HEK293 (cell line): ENCODE data around the gene MMP19.

Source experiments
- CTCF ChIA-PET: fragments of 350-600 bp; formaldehyde crosslinking; extraction: SDS; loops from one replicate; lab custom pipeline; 2021; ENCODE audit warnings: antibody characterized with exemption; lab: Yijun Ruan, JAX
- POLR2A ChIA-PET: fragments of 300-600 bp; formaldehyde crosslinking; extraction: SDS; loops from one replicate; lab custom pipeline; 2020; ENCODE audit warnings: antibody characterized with exemption, inconsistent platforms; lab: Yijun Ruan, JAX
- H3K27ac ChIP-seq: fragments of 200-500 bp; sonication (Bioruptor generic); 2 replicates; pipeline ENCODE4 v1.5.1; 2014; ENCODE audit warnings: low read depth, low read length, control low read depth, inconsistent platforms; ENCODE audit errors: extremely low read depth
- H3K36me3 ChIP-seq, 2 experiments: fragments of 200-500 bp in 1 of 2; sonication (Bioruptor generic) in 1 of 2; 1 replicate in 1 of 2; 2 replicates in 1 of 2; pipeline ENCODE4 v1.5.1; 2014 to 2017; ENCODE audit warnings: inconsistent platforms in 2 of 2, low read length in 2 of 2; ENCODE audit not compliant: control insufficient read depth in 2 of 2, insufficient read depth in 1 of 2
- H3K4me1 ChIP-seq: fragments of 200-500 bp; sonication (Bioruptor generic); 2 replicates; pipeline ENCODE4 v1.5.1; 2014; ENCODE audit warnings: mild to moderate bottlenecking, low read length, inconsistent platforms; ENCODE audit not compliant: control insufficient read depth, insufficient read depth
- H3K4me3 ChIP-seq: 2 replicates; pipeline ENCODE4 v1.5.1; 2011; ENCODE audit warnings: low read depth, mild to moderate bottlenecking, control low read depth, low read length, moderate library complexity
- H3K9me3 ChIP-seq: fragments of 200-500 bp; sonication (Bioruptor generic); 2 replicates; pipeline ENCODE4 v1.5.1; 2014; ENCODE audit warnings: low read depth, low read length, inconsistent platforms; ENCODE audit not compliant: control insufficient read depth, insufficient read depth
- KLF8 ChIP-seq: fragments of 450-650 bp; formaldehyde crosslinking; IDR thresholded peaks from 2 replicates; pipeline ENCODE4 v1.5.1; 2016; ENCODE audit warnings: missing biosample characterization, missing genetic modification characterization
- SCRT1 ChIP-seq: fragments of 450-650 bp; formaldehyde crosslinking; IDR thresholded peaks from 2 replicates; pipeline ENCODE4 v1.5.1; 2016; ENCODE audit warnings: missing biosample characterization, missing genetic modification characterization, borderline replicate concordance
- SETDB1 ChIP-seq: IDR thresholded peaks from one replicate; pipeline ENCODE4 v1.6.1; 2017; ENCODE audit warnings: mild to moderate bottlenecking, low read length, moderate library complexity, mixed read lengths; ENCODE audit not compliant: insufficient read length
- SP7 ChIP-seq: fragments of 450-650 bp; formaldehyde crosslinking; IDR thresholded peaks from 2 replicates; pipeline ENCODE4 v1.5.1; 2016; ENCODE audit warnings: missing biosample characterization, missing genetic modification characterization
- TRIM28 ChIP-seq: IDR thresholded peaks from 2 replicates; pipeline ENCODE4 v1.6.1; 2011; ENCODE audit warnings: low read length, control low read depth, borderline replicate concordance
- ZNF132 ChIP-seq: fragments of 450-650 bp; formaldehyde crosslinking; IDR thresholded peaks from 2 replicates; pipeline ENCODE4 v1.5.1; 2017; ENCODE audit warnings: missing biosample characterization, missing genetic modification characterization, borderline replicate concordance
- ZNF133 ChIP-seq: fragments of 450-650 bp; formaldehyde crosslinking; IDR thresholded peaks from 2 replicates; pipeline ENCODE4 v1.5.1; 2016; ENCODE audit warnings: missing biosample characterization, missing genetic modification characterization
- ZNF354C ChIP-seq: fragments of 450-650 bp; formaldehyde crosslinking; IDR thresholded peaks from 2 replicates; pipeline ENCODE4 v1.5.1; 2016; ENCODE audit warnings: missing biosample characterization, missing genetic modification characterization, low read depth, borderline replicate concordance
- ZNF549 ChIP-seq: fragments of 450-650 bp; IDR thresholded peaks from 2 replicates; pipeline ENCODE4 v1.5.1; 2018; ENCODE audit warnings: missing biosample characterization, missing genetic modification characterization, mild to moderate bottlenecking, inconsistent platforms, moderate library complexity
- ZNF561 ChIP-seq: fragments of 450-650 bp; IDR thresholded peaks from 2 replicates; pipeline ENCODE4 v1.5.1; 2018; ENCODE audit warnings: missing biosample characterization, missing genetic modification characterization, borderline replicate concordance
- ZNF621 ChIP-seq: fragments of 450-650 bp; formaldehyde crosslinking; IDR thresholded peaks from 2 replicates; pipeline ENCODE4 v1.5.1; 2017; ENCODE audit warnings: missing biosample characterization, missing genetic modification characterization
- ZNF658 ChIP-seq: fragments of 450-650 bp; formaldehyde crosslinking; IDR thresholded peaks from 2 replicates; pipeline ENCODE4; 2016; ENCODE audit warnings: missing biosample characterization, missing genetic modification characterization
- ZNF660 ChIP-seq: fragments of 450-650 bp; IDR thresholded peaks from 2 replicates; pipeline ENCODE4 v1.5.1; 2018; ENCODE audit warnings: missing biosample characterization, mild to moderate bottlenecking, missing genetic modification characterization
- ZNF768 ChIP-seq: fragments of 450-650 bp; formaldehyde crosslinking; IDR thresholded peaks from 2 replicates; pipeline ENCODE4 v1.5.1; 2018; ENCODE audit warnings: missing biosample characterization, mild to moderate bottlenecking, missing genetic modification characterization
- ZNF791 ChIP-seq: fragments of 450-650 bp; formaldehyde crosslinking; IDR thresholded peaks from 2 replicates; pipeline ENCODE4 v1.5.1; 2016; ENCODE audit warnings: missing biosample characterization, missing genetic modification characterization
- ZXDB ChIP-seq: fragments of 450-650 bp; formaldehyde crosslinking; IDR thresholded peaks from 2 replicates; pipeline ENCODE4 v1.5.1; 2016; ENCODE audit warnings: missing biosample characterization, missing genetic modification characterization
- TF ChIP-seq, protein P1 (sequence below): fragments of 450-650 bp; IDR thresholded peaks from 2 replicates; pipeline ENCODE4 v1.5.1; 2018; ENCODE audit warnings: missing biosample characterization, mild to moderate bottlenecking, missing genetic modification characterization
- TF ChIP-seq, protein P2 (sequence below): fragments of 450-650 bp; formaldehyde crosslinking; IDR thresholded peaks from 2 replicates; pipeline ENCODE4 v1.5.1; 2016; ENCODE audit warnings: missing biosample characterization, missing genetic modification characterization
- TF ChIP-seq, protein P3 (sequence below): fragments of 450-650 bp; formaldehyde crosslinking; IDR thresholded peaks from 2 replicates; pipeline ENCODE4 v1.5.1; 2017; ENCODE audit warnings: missing biosample characterization, missing genetic modification characterization

MMP19 gene

DNA sequence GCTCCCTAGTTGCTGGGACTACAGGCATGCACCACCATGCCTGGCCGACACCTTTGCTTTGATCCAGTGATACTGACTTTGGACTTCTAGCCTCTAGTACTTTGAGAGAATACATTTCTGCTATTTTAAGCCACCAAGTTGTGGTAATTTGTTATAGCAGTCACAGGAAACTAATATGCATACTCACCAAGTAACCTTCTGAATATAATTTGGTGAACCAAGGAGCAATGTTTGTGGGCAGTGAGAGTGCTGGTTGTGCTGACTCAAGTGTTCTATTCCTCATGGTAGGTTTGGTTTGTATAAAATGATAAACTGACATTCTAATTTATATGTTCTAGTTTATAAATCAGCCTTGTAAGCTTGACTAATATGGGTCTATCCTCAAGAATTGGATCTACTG is 42.4 kb upstream of the MMP19 start (continued):
- TF ChIP-seq, protein P1, sequence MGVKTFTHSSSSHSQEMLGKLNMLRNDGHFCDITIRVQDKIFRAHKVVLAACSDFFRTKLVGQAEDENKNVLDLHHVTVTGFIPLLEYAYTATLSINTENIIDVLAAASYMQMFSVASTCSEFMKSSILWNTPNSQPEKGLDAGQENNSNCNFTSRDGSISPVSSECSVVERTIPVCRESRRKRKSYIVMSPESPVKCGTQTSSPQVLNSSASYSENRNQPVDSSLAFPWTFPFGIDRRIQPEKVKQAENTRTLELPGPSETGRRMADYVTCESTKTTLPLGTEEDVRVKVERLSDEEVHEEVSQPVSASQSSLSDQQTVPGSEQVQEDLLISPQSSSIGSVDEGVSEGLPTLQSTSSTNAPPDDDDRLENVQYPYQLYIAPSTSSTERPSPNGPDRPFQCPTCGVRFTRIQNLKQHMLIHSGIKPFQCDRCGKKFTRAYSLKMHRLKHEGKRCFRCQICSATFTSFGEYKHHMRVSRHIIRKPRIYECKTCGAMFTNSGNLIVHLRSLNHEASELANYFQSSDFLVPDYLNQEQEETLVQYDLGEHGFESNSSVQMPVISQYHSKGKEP (tag by site-specific recombination) = no peak
- TF ChIP-seq, protein P2, sequence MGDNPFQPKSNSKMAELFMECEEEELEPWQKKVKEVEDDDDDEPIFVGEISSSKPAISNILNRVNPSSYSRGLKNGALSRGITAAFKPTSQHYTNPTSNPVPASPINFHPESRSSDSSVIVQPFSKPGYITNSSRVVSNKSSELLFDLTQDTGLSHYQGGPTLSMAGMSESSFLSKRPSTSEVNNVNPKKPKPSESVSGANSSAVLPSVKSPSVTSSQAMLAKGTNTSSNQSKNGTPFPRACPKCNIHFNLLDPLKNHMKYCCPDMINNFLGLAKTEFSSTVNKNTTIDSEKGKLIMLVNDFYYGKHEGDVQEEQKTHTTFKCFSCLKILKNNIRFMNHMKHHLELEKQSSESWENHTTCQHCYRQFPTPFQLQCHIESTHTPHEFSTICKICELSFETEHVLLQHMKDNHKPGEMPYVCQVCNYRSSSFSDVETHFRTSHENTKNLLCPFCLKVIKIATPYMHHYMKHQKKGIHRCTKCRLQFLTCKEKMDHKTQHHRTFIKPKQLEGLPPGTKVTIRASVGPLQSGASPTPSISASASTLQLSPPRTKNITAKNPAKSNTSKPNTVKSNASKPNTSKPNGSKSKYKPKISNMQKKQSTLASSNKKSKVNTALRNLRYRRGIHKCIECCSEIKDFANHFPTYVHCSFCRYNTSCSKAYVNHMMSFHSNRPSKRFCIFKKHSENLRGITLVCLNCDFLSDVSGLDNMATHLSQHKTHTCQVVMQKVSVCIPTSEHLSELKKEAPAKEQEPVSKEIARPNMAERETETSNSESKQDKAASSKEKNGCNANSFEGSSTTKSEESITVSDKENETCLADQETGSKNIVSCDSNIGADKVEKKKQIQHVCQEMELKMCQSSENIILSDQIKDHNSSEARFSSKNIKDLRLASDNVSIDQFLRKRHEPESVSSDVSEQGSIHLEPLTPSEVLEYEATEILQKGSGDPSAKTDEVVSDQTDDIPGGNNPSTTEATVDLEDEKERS = no peak
- TF ChIP-seq ZNF621 (no peak), ZNF133 (tag by site-specific recombination) (no peak), ZNF768 (tag by site-specific recombination) (no peak), ZNF549 (tag by site-specific recombination) (no peak), ZNF660 (no peak), ZXDB (no peak), ZNF132 (no peak), SP7 (tag by site-specific recombination) (no peak), SCRT1 (tag by site-specific recombination) (no peak), ZNF354C (tag by site-specific recombination) (no peak)

DNA sequence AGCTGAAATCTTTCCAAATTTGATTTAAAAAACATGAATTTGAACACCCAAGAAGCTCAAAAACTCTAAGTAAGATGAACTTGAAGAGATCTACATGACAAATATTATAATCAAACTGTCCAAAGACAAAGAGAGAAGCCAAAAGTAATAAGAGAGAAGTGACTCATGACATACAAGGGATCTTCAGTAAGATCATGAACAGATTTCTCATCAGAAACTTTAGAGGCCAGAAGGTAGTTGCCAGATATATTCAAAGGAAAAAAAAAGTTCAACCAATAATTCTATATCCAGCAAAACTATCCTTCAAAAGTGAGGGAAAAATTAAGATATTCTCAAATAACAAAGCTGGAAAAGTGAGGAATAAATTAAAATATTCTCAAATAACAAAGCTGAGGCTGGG is 35.1 kb upstream of the MMP19 start:
- H3K36me3 ChIP-seq = no peaks in the 10 kb centered on the region
- H3K27ac ChIP-seq = no peak overlapping the region
- CTCF ChIA-PET = interaction anchor here (0.6 kb wide), 1 partner anchor 35 kb away, joined by 3 read pairs; the partner anchor contains the start of gene MMP19
- H3K9me3 ChIP-seq = no peaks in the 10 kb centered on the region
- H3K4me3 ChIP-seq = no peak overlapping the region
- H3K4me1 ChIP-seq = no peaks in the 10 kb centered on the region
- POLR2A ChIA-PET = no interaction called here
- TF ChIP-seq ZNF791 (tag by site-specific recombination) (peak; percentile 92), SETDB1 (peak; percentile 93), ZNF561 (tag by site-specific recombination) (no peak), ZNF658 (tag by site-specific recombination) (no peak), KLF8 (no peak), TRIM28 (no peak; the same call in 1 of the 2 replicates), ZNF354C (tag by site-specific recombination) (no peak)
- TF ChIP-seq, protein P3, sequence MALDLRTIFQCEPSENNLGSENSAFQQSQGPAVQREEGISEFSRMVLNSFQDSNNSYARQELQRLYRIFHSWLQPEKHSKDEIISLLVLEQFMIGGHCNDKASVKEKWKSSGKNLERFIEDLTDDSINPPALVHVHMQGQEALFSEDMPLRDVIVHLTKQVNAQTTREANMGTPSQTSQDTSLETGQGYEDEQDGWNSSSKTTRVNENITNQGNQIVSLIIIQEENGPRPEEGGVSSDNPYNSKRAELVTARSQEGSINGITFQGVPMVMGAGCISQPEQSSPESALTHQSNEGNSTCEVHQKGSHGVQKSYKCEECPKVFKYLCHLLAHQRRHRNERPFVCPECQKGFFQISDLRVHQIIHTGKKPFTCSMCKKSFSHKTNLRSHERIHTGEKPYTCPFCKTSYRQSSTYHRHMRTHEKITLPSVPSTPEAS (tag by site-specific recombination) = no peak
